ENCODE data around the gene FN3K. TPM values are rescaled to one million over a fixed set of nuclear protein-coding genes. Genes with fewer than 3 reads are reported as not detected.

FN3K gene
- total and polyA plus RNA-seq, 2 of the 8 experiments (the other 6 are each of a cell fraction or from before 2014, with no cell fraction given), result 0.88 to 14.2 TPM

GRCh38 chr17:82709676-82710498, 25.5 kb upstream of the FN3K start (continued):
- TF ChIP-seq RAD21 (IDR thresholded peaks at IDR 0.05 in 1 of 2, conservative IDR thresholded peaks at IDR 0.05 in 1 of 2; ENCODE audit: low read depth in 2 of 2, low read length in 2 of 2), result no peak

All from H1 (cell line).